Smooth muscle cell (in vitro differentiated cells): Measurements from ENCODE around the gene KRABD2.

Experiments used
- DNase-seq: peaks from one replicate; lab custom pipeline; 2025; ENCODE audit not compliant: unreplicated experiment; lab: John Stamatoyannopoulos, UW
- H2AFZ ChIP-seq: fragments of 200-600 bp; sonication (generic); 2 replicates; pipeline ENCODE4 v1.6.0; 2016; ENCODE audit warnings: antibody characterized with exemption, low read depth, mild to moderate bottlenecking
- H3F3A ChIP-seq: fragments of 200-600 bp; sonication (generic); 2 replicates; pipeline ENCODE4 v1.6.0; 2017; ENCODE audit warnings: antibody characterized with exemption, low read depth
- H3K27ac ChIP-seq: fragments of 200-600 bp; sonication (generic); 2 replicates; pipeline ENCODE4 v1.5.1; 2016; ENCODE audit warnings: low read depth, mild to moderate bottlenecking
- H3K27me3 ChIP-seq: fragments of 200-600 bp; sonication (generic); 2 replicates; pipeline ENCODE4 v1.6.1; 2016; ENCODE audit warnings: low read depth, mild to moderate bottlenecking
- H3K36me3 ChIP-seq: fragments of 200-600 bp; sonication (generic); 2 replicates; pipeline ENCODE4 v1.5.1; 2016; ENCODE audit warnings: low read depth
- H3K4me1 ChIP-seq: fragments of 200-600 bp; sonication (generic); 2 replicates; pipeline ENCODE4 v1.5.1; 2016; ENCODE audit warnings: low read depth
- H3K4me2 ChIP-seq: fragments of 200-600 bp; sonication (generic); 2 replicates; pipeline ENCODE4 v1.6.0; 2016; ENCODE audit warnings: mild to moderate bottlenecking
- H3K4me3 ChIP-seq: fragments of 200-600 bp; sonication (generic); 2 replicates; pipeline ENCODE4 v1.5.1; 2016; ENCODE audit warnings: mild to moderate bottlenecking
- H3K79me2 ChIP-seq: fragments of 200-600 bp; sonication (generic); 2 replicates; pipeline ENCODE4 v1.6.0; 2016; ENCODE audit warnings: low read depth, mild to moderate bottlenecking
- H3K9ac ChIP-seq: fragments of 200-600 bp; sonication (generic); 2 replicates; pipeline ENCODE4 v1.6.0; 2016; ENCODE audit warnings: low read depth
- H3K9me3 ChIP-seq: fragments of 200-600 bp; sonication (generic); replicated peaks from 2 replicates; pipeline ENCODE4 v1.5.1; 2016; ENCODE audit warnings: low read depth
- H4K20me1 ChIP-seq: fragments of 200-600 bp; sonication (generic); 2 replicates; pipeline ENCODE4 v1.6.0; 2016; ENCODE audit warnings: low read depth
- CTCF ChIP-seq: fragments of 200-600 bp; sonication (generic); IDR thresholded peaks from 2 replicates; pipeline ENCODE4 v1.5.1; 2017; ENCODE audit warnings: borderline replicate concordance, mild to moderate bottlenecking, antibody characterized with exemption; ENCODE audit not compliant: insufficient read depth, poor library complexity, severe bottlenecking
- WGBS: methylation state at CpG from one replicate; pipeline ENCODE4 v1.1.7; 2016; ENCODE audit warnings: low lambda C conversion rate; 5-methylcytosine and 5-hydroxymethylcytosine counted together

The KRABD2 gene

GRCh38 chr17:8419305-8419704, 42.8 kb upstream of the KRABD2 start:
- H3K27ac ChIP-seq, result no peak overlapping the region
- H3K4me3 ChIP-seq, result no peak overlapping the region
- no peak overlapping the region for H3K4me2 ChIP-seq
- no peak for TF ChIP-seq CTCF
- H4K20me1 ChIP-seq, result no peaks in the 10 kb centered on the region
- H2AFZ ChIP-seq, result no peak overlapping the region
- no peaks in the 10 kb centered on the region for H3K27me3 ChIP-seq
- WGBS, result 97% methylated on average over 1 of the region's 1 CpG
- H3F3A ChIP-seq, result no peaks in the 10 kb centered on the region
- H3K9ac ChIP-seq, result no peak overlapping the region
- H3K36me3 ChIP-seq, result no peaks in the 10 kb centered on the region
- H3K9me3 ChIP-seq, result no peaks in the 10 kb centered on the region
- no peaks in the 10 kb centered on the region for H3K79me2 ChIP-seq
- no peak for DNase-seq
- no peaks in the 10 kb centered on the region for H3K4me1 ChIP-seq

GRCh38 chr17:8418471-8418870, 42.0 kb upstream of the KRABD2 start:
- no peaks in the 10 kb centered on the region for H3K9me3 ChIP-seq
- 86% methylated on average over 1 of the region's 1 CpG for WGBS
- H2AFZ ChIP-seq, result no peak overlapping the region
- DNase-seq, result no peak
- no peaks in the 10 kb centered on the region for H3K4me1 ChIP-seq
- no peak overlapping the region for H3K9ac ChIP-seq
- H4K20me1 ChIP-seq, result no peaks in the 10 kb centered on the region
- H3K27me3 ChIP-seq, result no peaks in the 10 kb centered on the region
- no peaks in the 10 kb centered on the region for H3K79me2 ChIP-seq
- H3K27ac ChIP-seq, result no peak overlapping the region
- H3K4me2 ChIP-seq, result no peak overlapping the region
- H3K36me3 ChIP-seq, result no peaks in the 10 kb centered on the region
- H3K4me3 ChIP-seq, result no peak overlapping the region
- TF ChIP-seq CTCF, result no peak
- H3F3A ChIP-seq, result no peaks in the 10 kb centered on the region

GRCh38 chr17:8417806-8418205, 41.3 kb upstream of the KRABD2 start:
- no peaks in the 10 kb centered on the region for H3K79me2 ChIP-seq
- H3K27ac ChIP-seq, result no peak overlapping the region
- no peak for DNase-seq
- no peak overlapping the region for H2AFZ ChIP-seq
- 85% methylated on average over 4 of the region's 4 CpGs for WGBS
- H3K4me3 ChIP-seq, result no peak overlapping the region
- H3K4me2 ChIP-seq, result no peak overlapping the region
- no peaks in the 10 kb centered on the region for H3K9me3 ChIP-seq
- TF ChIP-seq CTCF, result no peak
- H3K4me1 ChIP-seq, result no peaks in the 10 kb centered on the region
- no peaks in the 10 kb centered on the region for H3K36me3 ChIP-seq
- no peak overlapping the region for H3K9ac ChIP-seq
- no peaks in the 10 kb centered on the region for H3K27me3 ChIP-seq
- no peaks in the 10 kb centered on the region for H3F3A ChIP-seq
- H4K20me1 ChIP-seq, result no peaks in the 10 kb centered on the region

GRCh38 chr17:8413938-8414337, 37.4 kb upstream of the KRABD2 start:
- H3K36me3 ChIP-seq, result no peaks in the 10 kb centered on the region
- TF ChIP-seq CTCF, result no peak
- no peak overlapping the region for H3K4me3 ChIP-seq
- no peak overlapping the region for H3K9ac ChIP-seq
- no peaks in the 10 kb centered on the region for H4K20me1 ChIP-seq
- no peaks in the 10 kb centered on the region for H3K9me3 ChIP-seq
- no peak for DNase-seq
- H3K27me3 ChIP-seq, result no peaks in the 10 kb centered on the region
- no peaks in the 10 kb centered on the region for H3F3A ChIP-seq
- H3K4me2 ChIP-seq, result no peak overlapping the region
- H3K4me1 ChIP-seq, result no peaks in the 10 kb centered on the region
- no peaks in the 10 kb centered on the region for H3K79me2 ChIP-seq
- H2AFZ ChIP-seq, result no peak overlapping the region
- H3K27ac ChIP-seq, result no peak overlapping the region
